ENCODE measurements around the gene MAGEB17. TPM values are rescaled to one million over a fixed set of nuclear protein-coding genes. Genes with fewer than 3 reads are reported as not detected.

Gene MAGEB17
- total RNA-seq, 6 donors from 2014 or later = not detected

DNA sequence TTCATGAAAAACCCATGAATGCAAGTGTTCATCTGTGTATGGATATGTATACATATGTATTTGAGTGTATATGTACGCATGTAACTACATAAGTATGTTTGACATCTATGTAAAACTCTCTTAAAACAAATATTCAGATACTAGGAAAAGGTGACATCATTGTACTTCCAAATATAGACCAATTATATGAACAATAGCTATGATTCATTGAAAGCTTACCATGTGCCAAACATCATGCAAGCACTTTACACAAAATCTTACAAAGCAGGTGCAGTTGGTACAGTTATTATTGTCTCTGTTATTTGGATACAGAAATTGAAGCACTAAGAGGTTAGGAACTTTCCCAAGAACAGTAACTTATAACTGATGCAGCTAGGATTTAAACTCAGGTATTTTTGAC is 21.4 kb downstream of the MAGEB17 start:
- 74 to 81% methylated on average over 1 of the region's 1 CpG for WGBS, 2 donors

DNA sequence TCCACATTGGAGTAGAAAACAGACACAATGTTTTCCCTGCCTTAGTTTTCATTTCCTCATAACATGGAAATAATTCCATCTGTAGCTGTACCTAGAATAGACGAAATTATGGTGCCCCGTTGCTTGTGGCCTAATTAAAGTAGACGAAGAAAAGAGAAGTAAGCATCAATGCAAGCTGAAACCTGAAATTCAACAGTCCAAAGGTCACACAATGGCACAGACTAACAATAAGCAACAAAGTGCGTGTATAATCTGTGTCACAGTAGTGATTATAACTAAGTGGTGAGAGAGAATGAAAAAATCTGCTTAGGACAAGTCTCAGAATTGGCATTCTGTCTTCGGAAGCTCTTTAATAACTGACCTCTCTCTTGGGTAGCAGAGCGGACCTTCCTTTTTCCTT is 24.3 kb downstream of the MAGEB17 start:
- WGBS, 2 donors = 76 to 77% methylated on average over 6 of the region's 6 CpGs
- Histone ChIP-seq H3K4me3 (no peak overlapping the region), H3K4me1 (no peaks in the 10 kb centered on the region), H3K36me3 (no peaks in the 10 kb centered on the region), H3K27ac (no peak overlapping the region), H3K27me3 (no peaks in the 10 kb centered on the region), H3K9me3 (no peaks in the 10 kb centered on the region)
- TF ChIP-seq POLR2AphosphoS5 (IDR thresholded peaks at IDR 0.05) = no peak
- TF ChIP-seq, protein P1, sequence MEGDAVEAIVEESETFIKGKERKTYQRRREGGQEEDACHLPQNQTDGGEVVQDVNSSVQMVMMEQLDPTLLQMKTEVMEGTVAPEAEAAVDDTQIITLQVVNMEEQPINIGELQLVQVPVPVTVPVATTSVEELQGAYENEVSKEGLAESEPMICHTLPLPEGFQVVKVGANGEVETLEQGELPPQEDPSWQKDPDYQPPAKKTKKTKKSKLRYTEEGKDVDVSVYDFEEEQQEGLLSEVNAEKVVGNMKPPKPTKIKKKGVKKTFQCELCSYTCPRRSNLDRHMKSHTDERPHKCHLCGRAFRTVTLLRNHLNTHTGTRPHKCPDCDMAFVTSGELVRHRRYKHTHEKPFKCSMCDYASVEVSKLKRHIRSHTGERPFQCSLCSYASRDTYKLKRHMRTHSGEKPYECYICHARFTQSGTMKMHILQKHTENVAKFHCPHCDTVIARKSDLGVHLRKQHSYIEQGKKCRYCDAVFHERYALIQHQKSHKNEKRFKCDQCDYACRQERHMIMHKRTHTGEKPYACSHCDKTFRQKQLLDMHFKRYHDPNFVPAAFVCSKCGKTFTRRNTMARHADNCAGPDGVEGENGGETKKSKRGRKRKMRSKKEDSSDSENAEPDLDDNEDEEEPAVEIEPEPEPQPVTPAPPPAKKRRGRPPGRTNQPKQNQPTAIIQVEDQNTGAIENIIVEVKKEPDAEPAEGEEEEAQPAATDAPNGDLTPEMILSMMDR (IDR thresholded peaks at IDR 0.05) = no peak
- TF ChIP-seq EP300 (IDR thresholded peaks at IDR 0.05) = no peak
- no peak for TF ChIP-seq POLR2A (IDR thresholded peaks at IDR 0.05)
- ATAC-seq (ENCODE audit: low FRiP score in 2 of 2) (no peak), DNase-seq (no peak)

More for the DNA sequence above, 21.4 kb downstream of the MAGEB17 start:
- Histone ChIP-seq H3K9me3 (no peaks in the 10 kb centered on the region), H3K4me1 (no peaks in the 10 kb centered on the region), H3K27me3 (no peaks in the 10 kb centered on the region), H3K27ac (no peak overlapping the region), H3K4me3 (no peak overlapping the region), H3K36me3 (no peaks in the 10 kb centered on the region)
- TF ChIP-seq, protein P1 (IDR thresholded peaks at IDR 0.05) = no peak
- TF ChIP-seq POLR2AphosphoS5 (IDR thresholded peaks at IDR 0.05) (no peak), POLR2A (IDR thresholded peaks at IDR 0.05) (no peak), EP300 (IDR thresholded peaks at IDR 0.05) (no peak)
- DNase-seq (no peak), ATAC-seq (ENCODE audit: low FRiP score in 2 of 2) (no peak)

DNA sequence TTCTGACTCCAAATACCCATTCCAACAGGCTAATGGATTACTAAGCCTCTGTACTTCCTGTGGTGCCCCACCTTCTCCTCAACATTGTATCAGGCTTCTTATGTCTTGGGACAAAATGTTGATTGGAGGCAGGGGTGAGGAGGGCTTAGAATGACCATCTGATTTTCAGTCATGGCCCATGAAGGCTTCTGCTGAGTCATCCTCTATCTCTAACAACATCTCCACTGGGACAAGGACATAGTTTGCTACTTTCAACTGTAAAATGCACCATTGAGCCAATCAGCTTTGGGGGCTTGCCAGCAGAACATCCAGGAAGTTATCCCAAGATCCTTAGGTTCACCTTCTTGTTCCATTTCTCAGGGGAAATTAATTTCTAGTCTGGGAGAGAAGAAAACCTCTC is 29.5 kb downstream of the MAGEB17 start:
- ATAC-seq (ENCODE audit: low FRiP score in 2 of 2) = no peak

DNA sequence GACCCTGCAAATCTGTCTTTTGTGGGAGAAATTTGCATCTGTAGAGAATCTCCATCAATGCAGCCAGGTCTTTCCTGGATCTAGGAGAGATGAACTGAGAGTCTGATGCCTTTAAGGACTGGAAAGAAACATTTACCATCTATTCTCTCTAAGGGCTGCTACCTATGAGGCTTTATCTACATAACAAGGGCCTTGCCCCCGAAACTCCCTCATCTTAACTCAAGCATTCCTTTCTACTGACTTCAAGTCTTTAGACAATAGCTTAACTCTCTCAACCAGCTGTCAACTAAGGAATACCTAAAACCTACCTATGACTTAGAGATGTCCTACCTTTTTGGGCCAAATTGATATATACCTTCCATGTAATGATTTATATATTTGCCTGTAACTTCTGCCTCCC is 32.1 kb downstream of the MAGEB17 start:
- TF ChIP-seq EP300 (IDR thresholded peaks at IDR 0.05) (no peak), POLR2A (IDR thresholded peaks at IDR 0.05) (no peak), POLR2AphosphoS5 (IDR thresholded peaks at IDR 0.05) (no peak)
- TF ChIP-seq, protein P1 (IDR thresholded peaks at IDR 0.05) = no peak
- 53 to 56% methylated on average over 1 of the region's 1 CpG for WGBS, 2 donors

More for the DNA sequence above, 29.5 kb downstream of the MAGEB17 start:
- no peaks in the 10 kb centered on the region for H3K36me3 ChIP-seq
- no peaks in the 10 kb centered on the region for H3K9me3 ChIP-seq
- H3K4me1 ChIP-seq = no peaks in the 10 kb centered on the region
- no peak for TF ChIP-seq EP300 (IDR thresholded peaks at IDR 0.05)
- no peak for TF ChIP-seq POLR2AphosphoS5 (IDR thresholded peaks at IDR 0.05)
- no peak for TF ChIP-seq POLR2A (IDR thresholded peaks at IDR 0.05)
- TF ChIP-seq, protein P1 (IDR thresholded peaks at IDR 0.05) = no peak
- H3K27me3 ChIP-seq = no peaks in the 10 kb centered on the region
- DNase-seq = no peak
- no peak overlapping the region for H3K27ac ChIP-seq
- no peak overlapping the region for H3K4me3 ChIP-seq

GRCh38 chrX:16202943-16203342 is 35.7 kb downstream of the MAGEB17 start:
- no peak for ATAC-seq (ENCODE audit: low FRiP score in 2 of 2)
- Histone ChIP-seq H3K27ac (no peak overlapping the region), H3K9me3 (no peaks in the 10 kb centered on the region), H3K36me3 (no peaks in the 10 kb centered on the region), H3K4me1 (no peaks in the 10 kb centered on the region), H3K27me3 (no peaks in the 10 kb centered on the region), H3K4me3 (no peak overlapping the region)
- DNase-seq = no peak
- WGBS, 2 donors = 74 to 86% methylated on average over 4 of the region's 4 CpGs
- TF ChIP-seq EP300 (IDR thresholded peaks at IDR 0.05) = no peak
- TF ChIP-seq, protein P1 (IDR thresholded peaks at IDR 0.05) = no peak
- no peak for TF ChIP-seq POLR2A (IDR thresholded peaks at IDR 0.05)
- no peak for TF ChIP-seq POLR2AphosphoS5 (IDR thresholded peaks at IDR 0.05)

More for the DNA sequence above, 32.1 kb downstream of the MAGEB17 start:
- no peak for DNase-seq
- no peak overlapping the region for H3K27ac ChIP-seq
- no peaks in the 10 kb centered on the region for H3K27me3 ChIP-seq
- H3K36me3 ChIP-seq = no peaks in the 10 kb centered on the region
- ATAC-seq (ENCODE audit: low FRiP score in 2 of 2) = no peak
- no peak overlapping the region for H3K4me3 ChIP-seq
- H3K9me3 ChIP-seq = no peaks in the 10 kb centered on the region
- H3K4me1 ChIP-seq = no peaks in the 10 kb centered on the region
